Aorta (tissue), 5 donors: Measurements from ENCODE around the gene RASGRF2. TPM values are rescaled to one million over a fixed set of nuclear protein-coding genes. Genes with fewer than 3 reads are reported as not detected.

Experiments
- ATAC-seq: fragments of 200-7000 bp; cut with Tn5 transposase; one replicate; pipeline ENCODE4 v1.9.1; 2022; ENCODE audit warnings: moderate library complexity; ENCODE audit not compliant: low FRiP score
- DNase-seq, 2 donors: peaks; one replicate each; pipeline ENCODE4 v3.0.0-alpha.2; 2020
- H3K27ac ChIP-seq, 2 donors: one replicate each; pipeline ENCODE4 v1.5.1; 2013; ENCODE audit warnings: low read length in 2 of 2, mild to moderate bottlenecking in 2 of 2, moderate library complexity in 2 of 2, control low read depth in 1 of 2, inconsistent platforms in 1 of 2, low read depth in 1 of 2
- H3K27me3 ChIP-seq, 2 donors: one replicate each; pipeline ENCODE4 v1.6.1; 2013; ENCODE audit warnings: control low read depth in 1 of 2, low read length in 1 of 2, mild to moderate bottlenecking in 1 of 2, moderate library complexity in 1 of 2; ENCODE audit not compliant: insufficient read depth in 2 of 2, control insufficient read depth in 1 of 2
- H3K36me3 ChIP-seq, 2 donors: one replicate each; pipeline ENCODE4 v1.6.1; 2013; ENCODE audit warnings: control low read depth in 1 of 2, low read length in 1 of 2, mild to moderate bottlenecking in 1 of 2; ENCODE audit not compliant: insufficient read depth in 2 of 2, control insufficient read depth in 1 of 2
- H3K4me1 ChIP-seq, 2 donors: one replicate each; pipeline ENCODE4 v1.6.1; 2013; ENCODE audit warnings: low read length in 2 of 2, control low read depth in 1 of 2, mild to moderate bottlenecking in 1 of 2, moderate library complexity in 1 of 2; ENCODE audit not compliant: insufficient read depth in 2 of 2, control insufficient read depth in 1 of 2
- H3K4me3 ChIP-seq, 2 donors: one replicate each; pipeline ENCODE4 v1.5.1; 2013; ENCODE audit warnings: low read length in 2 of 2, control low read depth in 1 of 2, mild to moderate bottlenecking in 1 of 2
- H3K9me3 ChIP-seq: one replicate; pipeline ENCODE4 v1.6.1; 2013; ENCODE audit warnings: mild to moderate bottlenecking, low read length; ENCODE audit not compliant: control insufficient read depth
- WGBS, 2 donors: extraction: QIAGEN DNeasy Blood & Tissue Kit; methylation state at CpG; one replicate each; pipeline ENCODE4 v1.1.7; 2013; 5-methylcytosine and 5-hydroxymethylcytosine counted together
- intact Hi-C, 2 donors: fragments of 100-400 bp; cut with DNase I; formaldehyde crosslinking; loops; one replicate each; pipeline versions ENCODE4 v1.14.2 to v1.15.0; 2022
- polyA plus RNA-seq, 2 donors: library from polyadenylated mRNA; stranded (reverse); fragments of 200-250 nt; gene quantifications; one replicate each; pipeline ENCODE4 v1.2.3, GENCODE V29; 2013
- total RNA-seq, 2 donors: library from RNA; stranded (reverse); fragmentation: NEBNext Ultra II Directional; extraction: Animal tissue kit (Norgen Biotek cat#: 25700); gene quantifications; one replicate each; pipeline ENCODE4 v1.2.1, GENCODE V29; 2021
- donor health status: healthy with polysubstance abuse.
- donor health status: Bipolar disorder and iron deficiency.
- donor health status: DM: no; HTN: no; CAD: no.
- donor health status: DM: no; HTN: no; CAD: no.
- donor health status: DM: yes; HTN: yes; CAD: no.

Gene RASGRF2
- total and polyA plus RNA-seq, 4 donors: 2.3 to 17.4 (median 5.7) TPM

- ATAC-seq (no peak), DNase-seq (no peak)
- Histone ChIP-seq H3K9me3 (no peaks in the 10 kb centered on the region), H3K4me1 (no peaks in the 10 kb centered on the region), H3K36me3 (no peaks in the 10 kb centered on the region), H3K27ac (no peak overlapping the region), H3K4me3 (no peak overlapping the region), H3K27me3 (no peaks in the 10 kb centered on the region)
- WGBS, 2 donors: 56 to 64% methylated on average over 7 of the region's 7 CpGs
- intact Hi-C loops: no loop called here
Observed at GRCh38 chr5:81147886-81148571, 187.9 kb downstream of the RASGRF2 start.

- H3K27ac ChIP-seq: no peak overlapping the region
- ATAC-seq: no peak
- H3K4me3 ChIP-seq: no peak overlapping the region
- no peaks in the 10 kb centered on the region for H3K27me3 ChIP-seq
- no peaks in the 10 kb centered on the region for H3K36me3 ChIP-seq
- 45 to 73% methylated on average over 1 of the region's 1 CpG for WGBS, 2 donors
- H3K4me1 ChIP-seq: no peaks in the 10 kb centered on the region
- H3K9me3 ChIP-seq: peaks cover 2% of the 10 kb centered on the region
- no peak for DNase-seq
- intact Hi-C loops: no loop called here
Observed at GRCh38 chr5:81151546-81151945, 191.4 kb downstream of the RASGRF2 start.

- Histone ChIP-seq H3K36me3 (no peaks in the 10 kb centered on the region), H3K27me3 (no peaks in the 10 kb centered on the region), H3K27ac (no peak overlapping the region), H3K9me3 (peaks cover 2% of the 10 kb centered on the region), H3K4me1 (no peaks in the 10 kb centered on the region), H3K4me3 (no peak overlapping the region)
- intact Hi-C loops: no loop called here
- ATAC-seq (no peak), DNase-seq (no peak)
Observed at GRCh38 chr5:81154725-81155124, 194.6 kb downstream of the RASGRF2 start.

- ATAC-seq: no peak
- peaks cover 2% of the 10 kb centered on the region for H3K9me3 ChIP-seq
- no peak overlapping the region for H3K4me3 ChIP-seq
- no peak for DNase-seq
- no peaks in the 10 kb centered on the region for H3K36me3 ChIP-seq
- WGBS, 2 donors: 94 to 96% methylated on average over 6 of the region's 6 CpGs
- intact Hi-C loops: no loop called here
- no peaks in the 10 kb centered on the region for H3K4me1 ChIP-seq
- no peaks in the 10 kb centered on the region for H3K27me3 ChIP-seq
- H3K27ac ChIP-seq: no peak overlapping the region
Observed at GRCh38 chr5:81156732-81157131, 196.6 kb downstream of the RASGRF2 start.

GRCh38 chr5:81161012-81161601 is 200.9 kb downstream of the RASGRF2 start:
- WGBS, 2 donors: 88 to 92% methylated on average over 5 of the region's 5 CpGs
- Histone ChIP-seq H3K4me1 (no peaks in the 10 kb centered on the region), H3K9me3 (no peaks in the 10 kb centered on the region), H3K36me3 (no peaks in the 10 kb centered on the region), H3K4me3 (no peak overlapping the region), H3K27me3 (no peaks in the 10 kb centered on the region), H3K27ac (no peak overlapping the region)
- DNase-seq (no peak), ATAC-seq (no peak)
- intact Hi-C loops: no loop called here

- no peaks in the 10 kb centered on the region for H3K9me3 ChIP-seq
- intact Hi-C loops: no loop called here
- H3K4me3 ChIP-seq: no peak overlapping the region
- no peaks in the 10 kb centered on the region for H3K27me3 ChIP-seq
- no peaks in the 10 kb centered on the region for H3K36me3 ChIP-seq
- DNase-seq (no peak), ATAC-seq (no peak)
- 85 to 88% methylated on average over 9 of the region's 9 CpGs for WGBS, 2 donors
- H3K4me1 ChIP-seq: no peaks in the 10 kb centered on the region
- H3K27ac ChIP-seq: no peak overlapping the region
Observed at GRCh38 chr5:81162501-81162900, 202.3 kb downstream of the RASGRF2 start.

- Histone ChIP-seq H3K36me3 (no peaks in the 10 kb centered on the region), H3K4me3 (no peak overlapping the region), H3K27me3 (no peaks in the 10 kb centered on the region), H3K27ac (no peak overlapping the region), H3K9me3 (no peaks in the 10 kb centered on the region), H3K4me1 (no peaks in the 10 kb centered on the region)
- ATAC-seq (no peak), DNase-seq (no peak)
- 87 to 89% methylated on average over 3 of the region's 3 CpGs for WGBS, 2 donors
- intact Hi-C loops: no loop called here
Observed at GRCh38 chr5:81163651-81164050, 203.5 kb downstream of the RASGRF2 start.

- no peak for DNase-seq
- Histone ChIP-seq H3K4me1 (no peaks in the 10 kb centered on the region), H3K27ac (no peak overlapping the region), H3K27me3 (no peaks in the 10 kb centered on the region), H3K9me3 (no peaks in the 10 kb centered on the region), H3K36me3 (no peaks in the 10 kb centered on the region), H3K4me3 (no peak overlapping the region)
- no peak for ATAC-seq
- intact Hi-C loops: no loop called here
- WGBS, 2 donors: 79 to 82% methylated on average over 2 of the region's 2 CpGs
Observed at GRCh38 chr5:81164476-81164875, 204.3 kb downstream of the RASGRF2 start.

- Histone ChIP-seq H3K27me3 (no peaks in the 10 kb centered on the region), H3K27ac (no peak overlapping the region), H3K4me1 (no peaks in the 10 kb centered on the region), H3K4me3 (no peak overlapping the region), H3K9me3 (no peaks in the 10 kb centered on the region), H3K36me3 (no peaks in the 10 kb centered on the region)
- DNase-seq: no peak
- intact Hi-C loops: no loop called here
- WGBS, 2 donors: 92 to 94% methylated on average over 9 of the region's 9 CpGs
- no peak for ATAC-seq
Observed at GRCh38 chr5:81164936-81165335, 204.8 kb downstream of the RASGRF2 start.
